Neural cell (in vitro differentiated cells): ENCODE measurements around the gene DCAF6.

Experiments used
- CTCF ChIP-seq: fragments of 450-650 bp; IDR thresholded peaks from 2 replicates; pipeline ENCODE4 v1.5.1; 2014; ENCODE audit warnings: antibody characterized with exemption, mild to moderate bottlenecking, moderate library complexity; ENCODE audit not compliant: poor library complexity, severe bottlenecking
- POLR2AphosphoS5 ChIP-seq: IDR thresholded peaks from 2 replicates; pipeline ENCODE4 v1.6.1; 2012
- RAD21 ChIP-seq: fragments of 450-650 bp; conservative IDR thresholded peaks from 2 replicates; pipeline ENCODE4 v1.6.1; 2014; ENCODE audit warnings: antibody characterized with exemption, mild to moderate bottlenecking, moderate library complexity
- REST ChIP-seq: IDR thresholded peaks from 2 replicates; pipeline ENCODE4 v1.6.1; 2012; ENCODE audit warnings: borderline replicate concordance

- TF ChIP-seq REST = no peak
- no peak for TF ChIP-seq POLR2AphosphoS5
- no peak for TF ChIP-seq RAD21
- TF ChIP-seq CTCF = no peak
Observed at GRCh38 chr1:167929725-167930124, 6.8 kb upstream of the DCAF6 start.
